Measurements from ENCODE around the gene GFOD1. TPM values are rescaled to one million over a fixed set of nuclear protein-coding genes. Genes with fewer than 3 reads are reported as not detected.

Gene GFOD1
- total and polyA plus RNA-seq, 7 donors: 2.3 to 18.3 (median 13.3) TPM

- peaks cover 0 to 28% (median 8%) of the 10 kb centered on the region in 4 donors for H3K4me1 ChIP-seq
- peaks cover 0 to 5% (median 0%) of the 10 kb centered on the region in 4 donors for H3K36me3 ChIP-seq
- no peak for TF ChIP-seq CTCF (IDR thresholded peaks at IDR 0.05)
- no peak for TF ChIP-seq POLR2A (IDR thresholded peaks at IDR 0.05)
- no peak for TF ChIP-seq POLR2AphosphoS5 (IDR thresholded peaks at IDR 0.05)
- no peak for TF ChIP-seq EP300 (IDR thresholded peaks at IDR 0.05)
- no peaks in the 10 kb centered on the region for H3K9me3 ChIP-seq
- no peak overlapping the region for H3K27ac ChIP-seq
- H3K4me3 ChIP-seq: no peak overlapping the region
- intact Hi-C loops (cut with DNase I): no loop called here
- 89 to 97% methylated on average over 1 of the region's 1 CpG for WGBS, 2 donors
- no peak for DNase-seq
- no peaks in the 10 kb centered on the region for H3K27me3 ChIP-seq
These were observed 18.6 kb downstream of the GFOD1 start for GRCh38 chr6:13468839-13469238.

- Histone ChIP-seq H3K9me3 (no peaks in the 10 kb centered on the region), H3K36me3 (peaks cover 0 to 9% (median 0%) of the 10 kb centered on the region in 4 donors), H3K27ac (no peak overlapping the region), H3K4me1 (peaks cover 0 to 26% (median 8%) of the 10 kb centered on the region in 4 donors), H3K27me3 (no peaks in the 10 kb centered on the region), H3K4me3 (no peak overlapping the region)
- no peak for TF ChIP-seq CTCF (IDR thresholded peaks at IDR 0.05)
- TF ChIP-seq POLR2A (IDR thresholded peaks at IDR 0.05): no peak
- no peak for TF ChIP-seq POLR2AphosphoS5 (IDR thresholded peaks at IDR 0.05)
- TF ChIP-seq EP300 (IDR thresholded peaks at IDR 0.05): no peak
- WGBS, 2 donors: 69 to 76% methylated on average over 3 of the region's 3 CpGs
- no peak for DNase-seq
- intact Hi-C loops (cut with DNase I): no loop called here
These were observed 20.2 kb downstream of the GFOD1 start for GRCh38 chr6:13467216-13467600.

GRCh38 chr6:13466304-13467215 lies 20.8 kb downstream of the GFOD1 start:
- Histone ChIP-seq H3K36me3 (peaks cover 0 to 9% (median 0%) of the 10 kb centered on the region in 4 donors), H3K4me3 (no peak overlapping the region), H3K9me3 (no peaks in the 10 kb centered on the region), H3K27ac (no peak overlapping the region), H3K4me1 (peaks cover 0 to 26% (median 8%) of the 10 kb centered on the region in 4 donors), H3K27me3 (no peaks in the 10 kb centered on the region)
- 70 to 83% methylated on average over 6 of the region's 6 CpGs for WGBS, 2 donors
- TF ChIP-seq POLR2AphosphoS5 (IDR thresholded peaks at IDR 0.05) (no peak), POLR2A (IDR thresholded peaks at IDR 0.05) (no peak), CTCF (IDR thresholded peaks at IDR 0.05) (no peak), EP300 (IDR thresholded peaks at IDR 0.05) (no peak)
- intact Hi-C loops (cut with DNase I): no loop called here
- DNase-seq: no peak

GRCh38 chr6:13465734-13466133 lies 21.7 kb downstream of the GFOD1 start:
- WGBS, 2 donors: 94 to 96% methylated on average over 1 of the region's 1 CpG
- H3K9me3 ChIP-seq: no peaks in the 10 kb centered on the region
- peaks cover 0 to 26% (median 8%) of the 10 kb centered on the region in 4 donors for H3K4me1 ChIP-seq
- no peak for TF ChIP-seq POLR2A (IDR thresholded peaks at IDR 0.05)
- TF ChIP-seq POLR2AphosphoS5 (IDR thresholded peaks at IDR 0.05): no peak
- no peak for TF ChIP-seq CTCF (IDR thresholded peaks at IDR 0.05)
- TF ChIP-seq EP300 (IDR thresholded peaks at IDR 0.05): no peak
- DNase-seq: no peak
- H3K27ac ChIP-seq: no peak overlapping the region
- H3K27me3 ChIP-seq: no peaks in the 10 kb centered on the region
- H3K4me3 ChIP-seq: no peak overlapping the region
- intact Hi-C loops (cut with DNase I): no loop called here
- H3K36me3 ChIP-seq: peaks cover 0 to 9% (median 0%) of the 10 kb centered on the region in 4 donors

Data from sigmoid colon (tissue), 7 donors.